Stimulated activated CD8-positive, alpha-beta memory T cell treated with anti-CD3 and anti-CD28 coated beads, Interleukin-15, amount 100 ng/mL, for 4 hours (primary cell): ENCODE data around the gene ADGRD1.

Experiments
- DNase-seq, 2 donors: peaks; one replicate each; pipeline ENCODE4 v3.0.0-alpha.2; 2020; ENCODE audit warnings: low read depth in 2 of 2

The ADGRD1 gene

DNA sequence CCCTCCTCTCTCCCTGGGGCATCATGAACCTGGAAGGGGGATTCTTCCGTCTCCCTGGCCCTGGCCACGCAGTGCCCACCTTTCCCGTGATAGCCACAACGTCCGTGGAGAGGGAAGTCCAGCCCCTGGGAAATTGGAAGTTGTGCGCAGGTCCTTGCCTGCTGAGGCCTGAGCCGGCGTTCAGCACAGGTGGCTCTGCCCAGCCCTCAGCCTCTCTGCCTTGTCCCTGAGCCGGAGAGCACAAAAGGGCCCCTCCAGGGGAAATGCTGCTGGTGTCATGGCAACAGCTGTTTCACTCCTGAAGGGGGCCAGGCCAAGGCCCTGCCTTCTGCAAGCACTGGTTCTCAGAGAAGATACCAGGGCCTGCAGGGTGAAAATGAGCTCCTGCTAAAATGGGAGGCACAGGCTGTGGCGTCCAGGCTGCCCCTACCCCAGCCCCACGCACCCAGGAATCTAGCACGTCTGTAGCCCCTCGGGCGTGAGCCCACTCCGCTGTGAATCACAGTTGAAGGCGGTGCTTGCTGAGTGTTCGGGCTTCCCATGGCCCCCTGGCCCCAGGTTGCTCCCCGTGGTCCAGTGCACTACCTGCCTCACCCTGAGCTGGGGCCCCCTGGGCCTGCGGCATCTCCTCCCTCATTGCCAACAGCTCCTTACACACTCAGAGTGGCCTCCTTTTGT lies 149.4 kb downstream of the ADGRD1 start:
- no peak for DNase-seq

DNA sequence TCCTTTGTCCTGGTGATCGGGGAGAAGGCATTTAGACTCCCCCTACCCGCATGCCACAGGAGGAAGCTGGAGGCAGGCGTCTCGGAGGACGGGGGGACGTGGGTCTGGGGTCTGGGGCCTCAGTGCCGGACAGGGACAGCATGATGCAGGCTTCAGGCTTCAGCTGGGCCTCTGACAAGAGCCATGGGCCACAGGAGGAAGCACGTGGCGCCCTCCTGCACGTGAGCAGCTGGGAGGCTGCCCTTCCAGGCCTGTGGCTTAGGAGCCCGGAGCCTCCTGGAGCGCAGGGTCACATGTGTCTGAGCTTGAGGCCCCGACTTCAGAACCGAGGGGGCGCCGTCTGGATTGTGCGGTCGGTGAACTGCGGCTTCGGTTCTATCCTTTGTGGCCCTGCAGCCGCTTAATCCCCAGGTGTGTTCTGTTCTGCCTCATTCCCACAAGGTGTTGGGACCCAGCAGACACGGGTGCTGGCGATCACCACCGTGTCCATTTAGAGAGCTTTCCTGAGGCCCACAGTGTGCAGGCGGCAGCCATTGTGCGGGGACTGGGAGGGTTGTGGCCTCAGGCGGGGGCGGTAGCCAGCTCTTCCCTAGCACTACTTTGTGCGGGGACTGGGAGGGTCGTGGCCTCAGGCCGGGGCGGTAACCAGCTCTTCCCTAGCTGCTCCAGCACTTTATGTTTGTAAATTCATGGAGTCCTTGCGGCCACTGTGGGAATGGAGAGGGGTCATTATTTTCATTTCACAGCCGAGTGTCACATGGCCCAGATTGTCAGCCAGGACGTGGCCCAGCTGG lies 150.2 kb downstream of the ADGRD1 start:
- no peak for DNase-seq

DNA sequence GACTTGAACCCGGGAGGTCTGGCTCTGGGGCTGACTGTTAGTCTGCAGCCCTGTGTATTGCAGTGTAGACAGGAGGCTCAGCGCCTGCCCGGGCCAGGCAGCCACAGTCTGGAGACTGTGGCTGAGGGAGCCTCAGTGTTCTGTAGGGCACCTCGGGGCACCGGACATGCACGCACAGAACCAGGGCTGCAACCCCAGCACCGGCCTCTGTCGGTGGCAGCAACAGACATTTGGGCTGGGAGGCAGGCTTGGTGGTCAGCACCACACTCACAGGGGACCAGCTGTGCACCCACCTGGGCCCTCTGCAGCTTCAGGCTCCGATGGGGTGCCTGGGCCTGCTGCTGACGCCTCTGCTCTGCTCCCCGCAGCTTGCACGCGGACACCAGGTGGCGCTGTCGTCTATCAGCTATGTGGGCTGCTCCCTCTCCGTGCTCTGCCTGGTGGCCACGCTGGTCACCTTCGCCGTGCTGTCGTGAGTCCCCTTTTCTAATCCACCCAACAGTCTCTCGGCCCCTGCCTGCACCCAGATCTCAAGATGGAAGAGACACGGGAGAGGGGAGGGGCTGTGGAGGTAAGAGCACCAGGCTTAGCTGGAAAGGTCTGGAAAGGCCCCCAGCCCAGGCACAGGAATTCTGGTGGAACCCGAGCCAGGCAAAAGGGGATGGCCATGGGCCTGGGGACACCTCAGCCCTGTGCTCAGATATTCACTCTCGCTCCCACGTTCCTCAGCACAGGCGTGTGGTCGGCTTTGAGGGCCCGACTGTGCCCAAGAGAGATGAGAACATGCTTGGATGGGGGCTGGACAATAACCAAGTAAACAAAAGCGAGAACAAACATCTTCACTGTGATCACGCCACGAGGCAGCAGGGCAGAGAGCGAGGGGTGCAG lies 151.0 kb downstream of the ADGRD1 start:
- DNase-seq = peak; percentile 46

DNA sequence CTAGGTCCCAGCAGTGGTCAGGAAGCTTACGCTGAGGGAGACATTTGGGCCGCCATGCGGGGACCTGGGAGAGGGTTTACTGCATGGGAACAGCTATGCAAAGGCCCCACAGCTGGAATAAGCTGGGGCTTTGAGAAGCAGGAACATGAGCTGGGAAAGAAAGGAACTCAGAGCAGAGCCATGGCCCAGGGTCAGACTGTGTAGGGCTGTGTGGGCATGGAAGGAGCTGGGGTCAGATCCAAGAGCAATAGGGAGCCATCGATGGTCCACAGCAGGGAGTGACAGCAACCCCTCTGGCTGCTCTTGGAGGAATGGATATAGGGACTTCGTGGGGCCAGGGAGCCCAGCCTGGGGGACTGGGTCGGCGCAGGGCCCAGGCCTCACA lies 151.6 kb downstream of the ADGRD1 start:
- no peak for DNase-seq

DNA sequence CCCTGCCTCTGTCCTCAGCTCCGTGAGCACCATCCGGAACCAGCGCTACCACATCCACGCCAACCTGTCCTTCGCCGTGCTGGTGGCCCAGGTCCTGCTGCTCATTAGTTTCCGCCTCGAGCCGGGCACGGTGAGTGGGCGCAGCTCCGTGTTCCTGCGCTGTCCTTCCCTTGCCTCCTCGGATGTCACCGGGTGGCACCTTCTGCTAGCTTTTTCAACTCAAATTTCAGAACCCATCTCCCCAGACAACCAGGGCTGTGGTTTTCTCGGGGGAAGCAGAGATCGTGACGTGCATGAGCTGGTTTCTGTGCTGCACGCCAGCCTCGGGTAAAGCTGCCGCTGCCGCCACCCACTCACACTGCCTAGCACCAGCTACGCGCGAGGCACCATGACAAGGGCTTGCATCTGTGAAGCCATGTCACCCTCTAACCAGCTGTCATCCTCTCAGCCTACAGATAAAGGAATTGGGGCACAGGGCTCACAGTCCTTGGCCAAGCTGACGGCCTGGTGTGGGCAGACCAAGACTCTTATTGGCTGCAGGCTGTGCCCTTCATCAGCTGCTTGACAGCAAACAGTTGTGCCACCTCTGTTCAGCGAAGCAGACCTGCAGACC lies 152.1 kb downstream of the ADGRD1 start:
- peak; percentile 15 to 22 for DNase-seq

DNA sequence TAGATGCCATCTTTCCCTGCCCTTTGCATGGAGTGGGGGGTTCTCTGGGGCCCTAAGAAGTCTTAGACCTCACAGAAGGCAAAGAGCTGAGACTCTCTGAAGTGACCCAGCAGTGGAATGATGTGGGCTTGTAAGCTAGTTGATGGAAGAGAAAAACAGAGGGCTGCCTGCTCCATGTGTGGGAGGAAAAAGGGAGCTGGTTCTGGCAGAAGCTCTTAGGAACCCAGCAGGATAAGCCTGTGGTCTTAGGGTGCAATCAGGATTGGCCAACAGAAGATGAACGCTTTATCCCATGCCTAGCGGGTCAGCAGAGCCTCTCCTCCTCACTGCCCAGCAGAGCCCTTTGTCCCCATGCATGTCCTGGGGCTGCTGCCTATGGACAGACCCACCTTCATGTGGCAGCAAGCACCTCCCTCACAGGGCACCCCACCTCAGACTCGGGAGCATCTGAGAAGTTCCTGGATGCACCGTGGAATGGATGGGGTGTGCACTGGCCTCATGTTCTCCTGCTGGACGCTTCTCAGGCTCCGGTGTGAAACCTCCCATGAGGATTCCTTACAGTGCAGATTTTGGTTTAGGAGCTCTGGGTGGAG lies 152.7 kb downstream of the ADGRD1 start:
- DNase-seq = no peak

DNA sequence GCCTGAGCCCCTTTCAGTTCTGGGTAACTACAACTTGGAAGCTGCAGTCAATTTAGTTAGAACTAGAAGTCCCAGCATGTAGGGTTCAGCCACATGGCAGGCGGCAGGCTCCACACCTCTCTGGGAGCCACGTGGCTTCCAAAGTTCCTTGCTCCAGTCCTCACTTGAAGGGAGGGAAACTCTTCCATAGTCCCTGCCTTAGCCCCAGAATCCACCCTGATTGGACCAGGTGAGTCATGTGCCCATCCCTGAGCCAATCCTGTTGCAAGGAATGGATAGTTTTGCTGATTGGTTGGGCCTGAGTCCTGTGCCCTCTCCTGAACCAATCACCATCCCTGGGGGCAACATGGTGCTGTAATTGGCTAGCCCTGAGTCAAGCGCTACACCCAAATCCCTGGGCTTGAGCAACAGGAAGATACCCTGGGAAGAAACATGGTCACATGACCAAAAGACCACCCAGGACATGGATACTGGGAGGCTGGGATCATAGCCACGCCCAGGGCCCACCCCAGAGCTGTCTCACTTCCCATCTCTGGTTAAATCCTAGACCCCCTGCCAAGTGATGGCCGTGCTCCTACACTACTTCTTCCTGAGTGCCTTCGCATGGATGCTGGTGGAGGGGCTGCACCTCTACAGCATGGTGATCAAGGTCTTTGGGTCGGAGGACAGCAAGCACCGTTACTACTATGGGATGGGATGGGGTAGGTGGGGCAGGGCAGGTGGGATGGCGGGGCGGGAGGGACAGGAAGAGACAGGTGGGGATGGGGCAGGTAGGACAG lies 154.7 kb downstream of the ADGRD1 start:
- no peak for DNase-seq

DNA sequence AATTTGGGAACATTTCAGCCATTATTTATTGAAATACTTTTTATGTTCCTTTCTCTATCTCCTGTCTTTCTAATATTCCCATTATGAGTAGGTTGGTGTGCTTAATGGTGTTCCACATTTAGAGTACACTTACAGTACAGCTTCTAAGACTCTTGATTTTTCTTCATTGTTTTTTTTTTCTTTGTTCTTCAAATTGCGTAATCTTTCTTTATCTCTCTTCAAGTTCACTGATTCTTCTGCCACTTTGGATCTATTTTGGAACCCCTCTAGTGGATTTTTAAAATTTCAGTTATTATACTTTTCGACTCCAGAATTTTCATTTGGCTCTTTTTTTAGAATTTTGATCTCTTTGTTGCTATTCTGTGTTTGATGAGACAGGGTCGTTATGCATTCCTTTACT lies 157.7 kb downstream of the ADGRD1 start:
- no peak for DNase-seq

DNA sequence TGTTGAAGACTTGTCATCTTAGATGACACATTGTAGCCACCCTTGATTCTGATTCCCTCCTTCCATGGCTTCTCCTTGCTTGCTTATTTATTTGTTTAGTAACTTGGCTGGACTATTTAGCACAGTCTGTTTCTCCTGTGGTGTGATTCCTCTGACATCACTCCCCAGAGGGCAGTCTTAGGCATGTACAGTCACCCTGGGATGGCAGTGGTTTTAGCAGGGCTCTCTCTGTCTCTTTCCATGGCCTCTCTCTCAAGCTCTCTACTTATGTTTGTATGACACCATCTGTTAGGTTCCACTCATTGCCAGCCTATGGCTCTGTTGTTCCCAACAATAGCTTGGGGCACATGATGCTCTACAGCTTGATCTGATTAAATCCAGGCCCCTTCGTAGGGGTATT lies 158.3 kb downstream of the ADGRD1 start:
- DNase-seq = no peak

DNA sequence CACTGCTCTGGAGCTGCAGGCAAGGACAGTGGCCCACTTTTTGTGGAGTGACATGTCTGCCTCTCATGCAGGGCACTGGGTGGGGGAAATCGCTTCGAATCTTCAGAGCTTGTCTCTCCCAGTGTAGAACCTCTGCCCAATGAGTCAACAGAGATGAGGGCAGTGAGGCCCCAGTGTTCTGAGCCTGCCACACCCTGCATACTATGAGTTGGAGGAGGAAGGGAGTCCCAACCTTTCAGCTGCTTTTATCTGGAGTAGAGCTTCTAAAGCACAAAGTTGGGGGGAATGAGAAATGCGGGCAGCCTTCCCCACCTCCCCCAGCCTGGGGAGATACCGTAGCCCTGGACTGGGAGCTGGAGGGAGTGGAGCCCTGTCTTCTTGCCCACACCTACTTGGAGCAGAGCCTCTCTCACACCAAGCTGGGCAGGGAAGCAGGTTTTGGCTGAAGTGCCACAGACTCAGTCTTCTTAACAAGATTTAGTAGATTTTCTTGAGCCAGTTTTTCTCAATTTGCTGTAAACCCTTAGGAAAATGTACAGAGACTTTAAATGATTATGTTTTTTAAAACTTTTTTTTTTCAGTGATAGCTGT lies 159.1 kb downstream of the ADGRD1 start:
- DNase-seq = no peak

DNA sequence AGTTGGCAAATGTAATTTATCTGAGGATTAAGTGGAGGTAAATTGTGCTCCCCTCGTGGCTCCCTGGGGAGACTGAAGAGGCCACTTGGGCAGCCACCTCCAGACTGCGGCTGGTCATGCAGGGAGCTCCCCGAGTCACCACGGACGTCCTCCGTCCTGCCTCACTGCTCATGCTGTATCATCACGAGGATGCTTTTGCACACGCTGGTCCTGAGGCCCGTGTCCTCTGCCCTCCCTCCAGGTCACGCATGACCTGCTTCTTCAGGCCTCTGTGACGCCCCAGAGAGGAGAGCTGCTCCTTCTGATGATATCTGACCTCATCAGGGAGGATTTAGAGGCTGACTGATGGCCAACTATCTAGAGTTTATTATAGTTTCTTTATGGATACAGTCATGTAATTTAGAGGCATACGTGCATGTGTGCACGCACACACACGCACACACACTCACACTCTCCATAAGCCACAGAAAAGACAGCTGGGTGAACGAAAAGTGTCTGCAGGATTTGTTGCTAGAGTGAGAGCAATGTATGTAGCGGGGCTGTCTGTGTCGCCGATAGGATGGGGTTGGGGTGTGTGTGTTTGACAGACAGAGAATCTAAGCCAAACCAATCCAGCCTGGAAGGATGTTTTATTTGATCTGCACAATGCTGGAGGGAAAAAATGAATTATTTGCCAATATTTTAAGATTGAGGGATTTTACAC lies 160.0 kb downstream of the ADGRD1 start:
- DNase-seq = no peak

DNA sequence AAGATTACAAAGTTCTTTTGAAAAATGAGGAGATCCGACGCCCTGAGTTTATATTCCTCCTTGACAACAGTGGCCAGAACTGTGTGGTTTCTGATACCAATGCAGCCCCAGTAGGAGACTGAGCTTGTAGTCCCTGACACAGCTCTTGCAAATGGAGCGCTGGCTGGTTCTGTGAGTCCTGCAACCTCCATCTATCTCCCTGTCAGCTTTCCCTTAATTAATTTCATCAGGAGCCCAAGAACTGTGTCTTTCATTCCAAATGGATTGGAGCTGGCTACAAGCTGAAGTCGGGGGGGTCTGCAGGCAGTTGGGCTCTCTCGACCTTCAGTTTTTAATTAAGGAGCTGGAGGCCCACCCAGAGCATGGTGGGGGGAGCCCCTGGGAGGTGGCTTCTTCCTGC lies 160.6 kb downstream of the ADGRD1 start:
- DNase-seq = no peak

DNA sequence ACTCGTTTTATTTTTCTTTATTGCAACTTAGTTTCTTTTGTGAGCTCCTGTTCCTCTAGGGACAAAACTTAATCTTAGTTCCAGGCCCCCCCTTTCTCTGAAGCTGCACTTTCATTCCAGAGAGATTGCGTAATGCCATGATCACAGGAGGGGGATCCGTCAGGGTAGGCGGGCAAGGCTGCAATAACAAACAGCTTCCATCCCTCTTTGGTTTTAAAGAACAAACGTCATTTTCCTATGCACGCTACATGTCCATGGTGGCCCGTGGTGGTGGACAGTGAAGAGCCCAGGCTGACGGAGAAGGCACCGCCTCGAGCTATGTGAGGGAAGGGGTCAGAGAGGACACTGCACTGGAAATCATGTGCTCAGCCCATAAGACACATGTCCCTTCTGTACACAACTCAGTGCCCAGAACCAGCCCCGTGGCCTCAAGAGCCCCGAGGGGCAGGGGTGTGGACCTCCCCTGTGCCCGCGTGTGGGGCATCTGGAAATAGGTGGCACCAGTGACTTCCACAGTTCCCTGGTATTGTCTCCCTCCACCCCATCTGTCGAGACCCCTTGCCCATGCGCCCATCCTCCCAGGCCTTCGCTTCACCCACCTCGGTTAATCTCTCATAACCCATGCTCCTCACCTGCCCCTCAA lies 161.4 kb downstream of the ADGRD1 start:
- DNase-seq = no peak

DNA sequence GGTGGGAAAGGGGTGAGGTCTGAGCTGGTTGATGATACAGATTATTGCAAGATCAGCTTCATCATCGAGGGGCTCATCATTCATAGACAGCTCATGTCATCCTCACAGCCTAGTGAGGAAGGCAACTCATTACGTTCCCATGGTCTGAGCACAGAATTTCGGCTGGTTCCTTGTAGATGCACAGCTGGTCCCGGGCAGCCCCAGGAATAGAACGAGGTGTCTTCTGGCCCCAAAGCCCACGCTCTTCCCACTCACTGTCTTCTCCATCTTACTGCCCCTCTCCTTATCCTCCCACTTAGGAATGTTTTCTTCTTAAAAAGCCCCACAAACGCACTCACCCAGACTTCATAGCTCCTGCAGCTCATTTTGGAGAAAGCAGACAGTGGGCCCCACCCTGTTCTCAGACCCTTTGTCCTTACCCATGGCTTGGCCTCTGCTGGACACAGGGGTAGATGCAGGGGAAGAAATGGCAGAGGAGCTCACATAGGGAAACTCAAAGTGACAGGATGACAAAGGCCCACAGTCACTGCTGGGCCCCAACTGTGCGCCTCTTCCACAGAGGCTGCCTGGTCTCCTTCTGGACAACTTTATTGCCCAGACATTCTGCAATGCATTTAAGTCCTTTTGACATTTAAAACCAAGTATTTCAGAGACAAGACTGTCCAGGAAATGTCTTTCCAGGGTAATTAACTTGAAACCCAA lies 162.2 kb downstream of the ADGRD1 start:
- no peak for DNase-seq

DNA sequence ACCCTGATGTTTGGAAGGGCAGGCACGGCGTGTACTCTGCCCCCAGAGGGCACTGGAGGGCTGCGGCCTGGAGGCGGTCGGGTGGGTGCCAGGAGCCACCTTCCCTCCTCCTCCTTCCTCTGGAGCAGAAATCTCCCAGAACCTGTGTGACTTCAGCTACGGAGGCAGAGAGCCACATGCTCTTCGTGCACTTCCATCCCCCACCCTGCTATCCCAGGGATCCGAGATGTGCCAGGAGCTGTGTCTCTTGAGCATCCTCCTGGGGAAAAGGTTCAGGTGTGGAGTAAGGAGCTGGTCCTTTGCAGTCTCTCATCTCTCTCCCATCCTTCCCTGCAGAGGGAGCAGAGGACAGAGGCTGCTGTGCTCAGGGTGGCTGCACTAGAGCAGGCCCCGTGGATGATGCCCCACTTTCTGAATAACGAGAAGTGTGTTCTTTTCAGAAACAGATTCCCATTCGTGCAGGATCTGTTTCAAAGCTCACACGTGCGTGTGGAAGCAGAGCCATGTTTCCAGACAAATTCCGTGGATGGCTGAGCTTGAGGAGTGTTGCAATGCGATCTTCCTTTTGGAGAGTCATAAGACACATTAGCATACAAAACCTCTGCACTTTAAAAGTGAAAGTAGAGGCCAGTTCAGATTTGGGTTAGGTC lies 162.9 kb downstream of the ADGRD1 start:
- no peak for DNase-seq

DNA sequence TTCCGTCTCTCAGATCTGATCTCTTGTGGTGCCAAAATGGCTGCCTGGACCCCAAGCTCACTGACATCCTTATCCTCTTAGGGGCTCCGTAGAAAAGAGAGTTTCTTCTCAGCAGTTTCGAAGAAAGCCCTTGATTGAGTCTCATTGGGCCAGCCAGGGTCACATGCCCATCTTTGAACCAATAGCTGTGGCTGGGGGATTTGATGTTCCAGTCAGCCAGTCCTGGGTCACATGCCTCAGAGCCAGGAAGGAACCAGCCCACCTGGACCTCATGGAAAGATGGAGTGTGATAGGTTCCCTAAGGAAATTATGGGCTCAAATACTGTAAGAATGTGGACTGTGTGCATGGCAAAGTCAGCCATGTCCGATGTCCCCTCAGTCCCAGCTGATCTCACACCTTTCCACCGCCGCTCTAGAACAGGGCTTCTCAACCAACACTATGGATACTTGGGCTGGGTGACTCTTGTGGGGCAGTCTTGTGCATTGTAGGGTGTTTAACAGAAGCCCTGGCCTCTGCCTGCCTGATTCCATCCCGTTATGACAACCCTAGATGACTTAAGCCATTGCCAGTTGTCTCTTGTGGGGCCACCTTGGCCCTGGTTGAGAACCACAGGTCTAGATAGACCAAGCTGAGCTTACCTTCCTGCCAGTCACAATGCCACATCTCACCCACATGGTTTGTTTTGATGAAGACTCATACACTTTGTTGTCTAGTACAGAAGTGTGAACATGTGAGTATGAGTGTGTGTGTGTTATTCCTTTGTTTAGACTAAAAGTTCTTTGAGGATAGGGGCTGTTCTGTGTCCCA lies 163.9 kb downstream of the ADGRD1 start:
- DNase-seq = no peak

DNA sequence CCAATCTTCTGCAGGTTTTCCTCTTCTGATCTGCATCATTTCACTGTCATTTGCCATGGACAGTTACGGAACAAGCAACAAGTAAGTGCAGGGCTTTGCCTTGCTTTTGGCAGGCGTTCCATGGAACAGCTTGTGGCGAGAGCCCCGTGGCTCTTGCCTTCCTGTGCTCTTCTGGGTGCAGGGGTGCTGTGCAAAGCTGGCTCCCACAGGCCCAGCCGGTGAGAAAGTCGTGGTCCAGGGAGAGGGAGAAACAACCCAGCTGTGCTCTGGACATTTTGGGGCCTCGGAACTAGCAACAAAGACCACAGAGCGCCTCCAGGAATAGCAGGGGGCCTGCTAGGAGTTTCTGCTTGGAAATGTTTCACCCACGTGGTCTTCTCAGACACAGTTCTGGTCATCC lies 164.7 kb downstream of the ADGRD1 start:
- DNase-seq = no peak
